Mesenchymal stem cell (in vitro differentiated cells and primary cell): ENCODE data around the gene CAPN13. TPM values are rescaled to one million over a fixed set of nuclear protein-coding genes. Genes with fewer than 3 reads are reported as not detected.

Experiments used
- small RNA-seq: library from polyadenylated mRNA; stranded (forward); fragments of <200 nt; extraction: miRNeasy Mini kit (QIAGEN cat#:217004); gene quantifications from one replicate; pipeline ENCODE3, GENCODE V24; 2013; ENCODE audit warnings: low read depth

Gene CAPN13

Small RNAs within 50 kb of the gene (small RNA-seq; reads per million reads assigned to genes)
- not detected for gene AC092569.1
